ENCODE data around the gene NMT1.

GRCh38 chr17:45040459-45040858 lies 20.7 kb upstream of the NMT1 start:
- TF ChIP-seq USF1 (CRISPR knock-in tag; IDR thresholded peaks at IDR 0.05) (no peak), CTCF (IDR thresholded peaks at IDR 0.05) (no peak), CREB1 (CRISPR knock-in tag; IDR thresholded peaks at IDR 0.05) (no peak), E2F1 (CRISPR knock-in tag; IDR thresholded peaks at IDR 0.05) (no peak), NFE2L1 (CRISPR knock-in tag; IDR thresholded peaks at IDR 0.05) (no peak), IRF1 (CRISPR knock-in tag; IDR thresholded peaks at IDR 0.05) (no peak), SP1 (CRISPR knock-in tag; conservative IDR thresholded peaks at IDR 0.05) (no peak), CBFB (CRISPR knock-in tag; IDR thresholded peaks at IDR 0.05; ENCODE audit: low read depth) (no peak), CDX4 (CRISPR knock-in tag; IDR thresholded peaks at IDR 0.05; ENCODE audit: borderline replicate concordance) (no peak), E2F5 (CRISPR knock-in tag; IDR thresholded peaks at IDR 0.05) (no peak)
